NK-92 (cell line): ENCODE results near the gene SPOCK3.

Source experiments
- DNase-seq: peaks from one replicate; lab custom pipeline; 2025; ENCODE audit not compliant: unreplicated experiment; lab: John Stamatoyannopoulos, UW

SPOCK3 gene

DNA sequence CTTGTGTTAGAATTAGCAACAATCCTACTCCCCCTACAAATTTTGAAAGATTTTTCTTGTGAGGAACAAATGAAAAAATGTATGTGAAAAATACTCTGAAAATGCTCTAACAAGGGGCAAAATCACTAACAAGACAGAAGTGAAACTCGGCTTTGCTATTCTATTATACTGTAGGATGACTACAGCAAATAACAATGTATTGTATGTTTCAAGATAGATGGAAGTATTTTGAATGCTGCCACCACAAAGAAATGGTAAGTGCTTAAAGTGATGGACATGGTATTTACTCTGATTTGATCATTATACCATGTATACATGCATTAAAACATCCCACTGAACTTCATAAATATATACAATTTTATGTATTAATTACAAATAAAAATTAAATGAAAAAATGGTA lies 192.8 kb downstream of the SPOCK3 start:
- DNase-seq, result no peak

DNA sequence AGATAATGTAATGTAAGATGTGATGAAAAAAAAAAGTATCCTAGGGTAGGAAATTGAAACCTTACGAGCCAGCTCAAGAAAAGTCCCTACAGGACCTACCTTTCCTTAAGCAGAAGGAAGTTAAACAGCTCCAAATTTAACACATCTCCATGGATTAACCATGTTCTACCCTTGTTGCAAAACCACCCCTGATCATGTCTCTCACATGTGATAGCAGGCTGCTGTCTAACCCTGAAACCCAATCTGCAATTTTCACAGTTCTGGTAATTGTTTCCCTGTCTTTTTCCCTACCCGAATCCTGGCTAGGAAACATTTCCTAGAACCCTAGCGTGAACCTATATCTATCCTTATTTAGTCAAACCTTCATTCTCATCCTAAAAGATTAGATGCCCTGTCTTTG lies 198.9 kb downstream of the SPOCK3 start:
- no peak for DNase-seq

DNA sequence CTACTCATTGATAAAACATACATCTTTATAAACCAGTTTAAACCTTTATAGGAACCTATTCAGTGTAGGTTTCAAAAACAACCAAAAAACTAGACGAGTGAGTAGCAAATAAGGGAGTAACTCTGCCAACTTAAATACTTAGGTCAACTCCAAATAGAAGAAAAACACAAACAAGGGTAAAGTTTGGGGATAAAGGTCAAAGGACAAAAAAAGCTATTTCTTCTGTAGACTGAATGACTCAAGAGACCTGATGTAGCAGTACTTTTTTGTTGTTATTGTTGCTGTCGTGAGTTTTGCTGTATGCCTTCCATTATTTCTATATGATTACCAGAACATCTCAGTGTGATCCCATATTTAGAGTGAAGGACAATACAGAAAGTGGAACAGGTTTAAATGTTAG lies 199.3 kb downstream of the SPOCK3 start:
- DNase-seq, result no peak

DNA sequence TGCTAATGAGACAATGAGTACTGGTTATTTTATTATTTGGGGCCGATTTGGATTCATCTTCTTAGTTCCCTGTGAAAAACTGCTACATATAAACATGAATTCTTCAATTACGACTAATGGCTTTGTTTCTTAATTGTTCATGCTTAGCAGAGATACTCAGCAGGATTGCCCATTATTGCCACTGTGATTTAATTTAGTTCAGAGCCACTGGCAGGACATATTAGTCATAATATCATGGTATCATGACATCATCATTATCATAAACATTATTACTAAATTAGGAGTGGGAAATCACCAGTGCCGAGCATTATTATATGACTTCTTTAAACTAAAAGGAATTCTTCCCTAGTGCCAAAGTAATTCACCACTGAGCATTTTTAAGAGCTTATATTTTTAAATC lies 201.4 kb downstream of the SPOCK3 start:
- DNase-seq, result no peak

DNA sequence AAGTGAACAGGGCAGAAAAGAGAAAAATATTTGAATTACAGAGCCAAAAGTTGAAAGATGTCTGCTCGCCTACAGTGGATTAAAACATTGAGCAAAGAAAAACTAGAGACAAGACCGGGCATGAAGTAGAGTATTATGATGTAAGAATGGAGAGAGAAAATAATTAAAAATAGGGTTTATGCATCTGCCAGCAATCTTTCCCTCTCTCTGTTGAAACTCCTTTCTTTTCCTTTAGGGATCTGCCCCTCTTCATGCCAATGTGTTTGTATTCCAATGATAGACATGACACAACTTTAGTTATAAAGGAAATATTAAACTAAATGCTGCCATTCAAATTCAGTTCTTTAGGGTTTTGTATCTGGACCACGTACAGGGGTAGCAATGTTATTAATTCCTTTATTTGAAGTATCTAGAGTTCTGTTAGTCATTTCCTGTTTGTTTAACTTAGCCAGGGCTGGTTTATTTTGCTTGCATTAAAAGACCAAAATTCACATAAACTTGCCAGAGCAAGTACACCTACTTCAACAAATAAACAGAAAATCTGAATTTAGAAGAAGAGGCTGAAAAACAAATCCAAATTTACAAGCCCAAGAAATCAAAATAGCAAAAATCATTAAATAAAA lies 202.6 kb downstream of the SPOCK3 start:
- DNase-seq, result no peak

DNA sequence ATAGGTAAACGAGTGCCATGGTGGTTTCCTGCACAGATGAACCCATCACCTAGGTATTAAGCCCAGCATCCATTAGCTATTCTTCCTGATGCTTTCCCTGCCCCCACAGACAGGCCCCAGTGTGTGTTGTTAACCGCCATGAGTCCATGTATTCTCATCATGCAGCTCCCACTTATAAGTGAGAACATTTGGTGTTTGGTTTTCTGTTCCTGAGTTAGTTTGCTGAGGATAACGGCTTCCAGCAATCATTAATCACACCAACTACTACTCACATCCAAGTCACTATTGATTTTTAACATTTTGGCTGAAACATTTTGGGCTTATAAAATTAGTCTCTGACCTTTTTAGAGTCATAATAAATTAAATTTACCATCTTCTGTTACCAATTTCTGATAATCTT lies 205.3 kb downstream of the SPOCK3 start:
- DNase-seq, result no peak

DNA sequence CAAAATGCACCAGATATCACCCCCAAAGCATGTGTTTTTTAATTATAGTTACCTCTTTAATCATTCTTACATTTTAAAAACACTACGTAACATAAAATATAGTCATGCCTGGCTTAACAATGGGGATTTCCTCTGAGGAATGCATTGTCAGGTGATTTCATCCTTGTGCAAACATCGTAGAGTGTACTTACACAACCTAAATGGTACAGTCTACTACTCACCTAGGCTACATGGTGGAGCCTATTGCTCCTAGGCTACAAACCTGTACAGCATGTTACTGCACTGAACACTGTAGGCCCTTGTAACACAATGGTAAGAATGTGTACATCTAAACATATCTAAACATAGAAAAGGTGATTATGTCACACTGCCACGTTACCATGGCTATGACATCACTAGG lies 208.6 kb downstream of the SPOCK3 start:
- no peak for DNase-seq

DNA sequence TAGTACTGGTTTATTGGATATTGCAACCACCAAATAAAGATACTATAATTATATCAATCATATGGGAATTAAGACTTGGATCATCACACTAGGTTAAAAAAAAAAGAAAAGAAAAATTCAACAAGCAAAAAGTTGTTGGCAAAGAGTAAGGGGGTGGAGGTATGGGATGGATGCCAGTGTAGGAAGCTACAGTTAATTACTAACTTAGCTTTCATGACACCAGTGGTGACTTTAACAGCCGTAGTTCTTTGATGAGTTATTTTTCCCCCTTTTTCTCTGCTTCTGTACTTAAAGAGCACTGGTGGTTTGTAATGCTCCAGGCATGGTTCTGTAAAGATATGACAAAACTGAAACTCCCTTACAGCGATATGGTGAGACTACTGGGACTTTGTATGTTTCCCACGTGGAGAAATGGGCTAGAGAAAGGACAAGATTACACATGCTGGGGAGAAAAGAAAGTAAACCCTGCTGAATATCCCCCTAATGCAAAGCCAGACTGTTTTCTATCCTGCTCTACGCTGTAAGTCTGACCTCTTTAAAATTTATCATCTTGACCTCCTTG lies 210.8 kb downstream of the SPOCK3 start:
- DNase-seq, result no peak

DNA sequence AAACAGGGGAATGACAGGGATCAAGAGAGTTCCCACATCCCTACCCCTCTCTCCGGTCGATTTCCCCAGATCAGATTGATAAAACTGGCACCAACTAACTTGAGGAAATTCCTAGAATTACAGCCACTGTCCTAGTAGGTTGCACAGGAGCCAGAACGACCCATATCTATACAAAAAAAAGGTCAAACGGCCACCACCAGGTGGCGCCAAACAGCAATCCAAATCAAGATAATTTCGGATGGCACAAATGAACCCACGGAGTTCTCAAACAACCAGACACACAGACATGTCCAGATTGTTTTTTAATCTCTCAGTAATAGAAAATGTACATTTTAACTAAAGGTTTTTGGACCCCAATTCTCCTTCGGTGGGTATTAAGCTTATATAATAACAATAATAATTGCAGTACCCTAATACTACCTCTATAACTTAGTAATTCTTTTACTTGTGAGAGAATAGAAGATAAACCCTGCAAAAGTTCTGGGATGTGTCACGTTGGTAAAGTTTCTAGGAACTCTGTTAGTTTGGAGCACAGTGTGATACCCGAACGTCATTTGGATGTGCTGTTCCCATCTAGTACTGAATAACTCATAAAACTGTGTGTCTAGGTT lies 212.6 kb downstream of the SPOCK3 start:
- DNase-seq, result no peak

DNA sequence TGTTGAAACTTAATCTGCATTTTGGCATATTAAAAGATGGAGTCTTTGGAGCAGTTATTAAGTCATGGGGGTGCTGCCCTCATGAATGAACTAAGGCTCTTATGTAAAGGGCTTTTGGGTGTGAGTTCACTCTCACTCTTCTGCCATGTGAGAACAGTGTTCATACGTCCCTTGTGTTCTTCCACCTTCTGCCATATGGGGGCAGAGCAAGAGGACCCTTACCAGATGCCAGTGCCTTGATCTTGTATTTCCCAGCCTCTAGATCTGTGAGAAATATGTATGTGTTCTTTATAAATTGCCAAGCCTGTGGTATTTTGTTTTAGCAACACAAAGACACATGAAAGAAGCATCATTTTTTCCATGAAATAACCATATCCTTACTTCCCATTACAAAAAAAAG lies 213.9 kb downstream of the SPOCK3 start:
- no peak for DNase-seq

DNA sequence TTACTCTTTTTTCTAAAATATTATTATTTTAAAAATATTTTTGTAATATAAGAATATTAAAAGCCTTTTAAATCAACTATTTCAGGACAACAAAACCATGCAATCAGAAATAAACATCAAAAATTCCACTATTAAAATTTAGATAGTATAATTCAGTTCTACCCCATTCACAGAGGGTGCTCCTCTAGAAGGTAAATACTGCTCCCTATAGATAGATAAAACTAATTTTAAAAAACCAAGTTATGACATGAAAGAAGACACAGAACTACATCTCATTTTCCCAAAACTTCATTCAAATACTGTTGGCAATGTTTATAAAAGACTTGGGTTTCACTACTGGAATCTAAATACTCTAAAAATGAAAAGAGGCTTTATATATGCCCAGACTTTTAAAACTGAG lies 219.3 kb downstream of the SPOCK3 start:
- DNase-seq, result no peak

DNA sequence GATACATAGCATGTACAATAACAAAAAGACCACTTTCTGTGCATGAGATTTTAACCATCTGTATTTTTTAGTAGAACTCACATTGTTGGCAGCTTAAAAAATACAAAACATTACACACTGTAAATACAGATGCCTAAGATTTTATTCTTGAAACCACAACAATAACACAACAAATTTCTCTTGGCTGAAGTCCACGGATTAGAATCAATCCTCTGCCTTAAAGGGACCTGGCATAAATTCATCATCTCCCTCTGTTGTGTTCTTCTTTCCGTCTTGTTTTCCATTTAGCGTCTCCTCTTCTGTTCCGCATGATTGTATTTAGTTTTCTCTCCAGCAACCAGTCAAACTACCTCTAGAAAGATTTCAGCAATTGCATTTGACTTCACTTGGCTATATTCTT lies 231.0 kb downstream of the SPOCK3 start:
- DNase-seq, result no peak

DNA sequence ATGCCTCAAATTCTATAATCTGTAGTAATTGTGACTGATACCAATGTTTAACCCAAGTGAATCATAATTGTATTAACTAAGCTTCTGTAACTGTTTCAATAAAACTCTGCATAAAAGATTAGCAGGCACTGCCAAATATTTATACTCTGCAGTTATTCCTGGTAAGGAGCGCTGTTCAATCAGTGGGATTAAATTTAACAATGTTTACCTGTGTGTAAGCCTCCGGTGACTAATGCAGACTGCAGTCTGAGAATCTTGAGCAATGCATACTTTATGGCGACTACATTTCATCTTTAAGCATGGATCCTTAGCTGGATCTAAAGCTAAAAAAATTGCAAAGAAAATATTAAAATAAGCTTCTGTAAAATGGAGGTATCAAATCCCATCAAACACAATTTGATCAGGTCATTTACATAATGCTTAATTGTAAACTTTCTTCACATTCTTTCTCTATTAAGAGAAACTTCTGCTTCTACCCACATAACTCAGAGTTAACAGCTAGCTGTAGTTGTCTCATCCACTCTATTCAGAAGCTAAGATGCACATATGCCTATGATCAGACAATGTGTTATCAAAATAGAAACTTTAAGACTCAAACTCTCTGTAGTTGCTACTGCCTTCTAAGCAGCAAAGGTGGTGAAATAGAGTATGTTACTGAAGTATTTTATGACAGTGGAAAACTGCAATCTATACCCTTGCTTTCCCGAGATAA lies 234.0 kb downstream of the SPOCK3 start:
- no peak for DNase-seq

DNA sequence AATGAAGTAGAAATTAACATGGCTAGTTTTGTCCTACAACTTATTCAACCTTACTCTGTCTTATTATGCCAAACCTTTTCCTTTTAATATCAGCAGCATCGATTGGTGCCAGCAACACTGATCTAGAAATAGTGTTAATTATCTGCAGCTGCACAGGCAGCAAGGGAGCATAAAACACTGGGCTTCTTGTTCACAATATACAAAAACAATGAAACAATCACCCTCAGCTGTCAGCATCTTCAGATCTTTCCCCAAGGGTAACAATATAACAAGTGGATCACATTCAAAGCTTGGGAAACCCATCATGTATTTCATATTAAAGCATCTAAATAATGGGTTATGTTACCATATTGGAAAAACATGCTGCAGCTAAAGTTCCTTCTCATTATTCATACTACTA lies 238.1 kb downstream of the SPOCK3 start:
- DNase-seq, result no peak

DNA sequence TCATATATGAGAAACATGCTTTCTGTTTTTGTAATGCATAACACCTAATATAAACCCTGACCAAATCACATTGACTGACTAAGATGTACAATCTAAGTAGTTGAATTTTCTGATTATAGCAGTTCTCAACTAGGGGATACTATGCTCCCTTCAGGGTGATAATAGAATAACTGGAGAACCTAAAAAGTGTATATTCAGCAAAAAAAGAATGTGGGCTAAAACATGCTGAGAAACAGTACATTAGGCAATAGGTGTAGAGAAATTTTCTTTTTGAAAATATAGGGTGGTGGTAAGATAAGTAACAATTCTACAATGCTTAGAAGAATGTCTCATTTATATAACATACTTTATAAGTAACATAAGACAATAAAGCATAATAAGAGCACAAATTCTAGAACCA lies 239.6 kb downstream of the SPOCK3 start:
- no peak for DNase-seq

DNA sequence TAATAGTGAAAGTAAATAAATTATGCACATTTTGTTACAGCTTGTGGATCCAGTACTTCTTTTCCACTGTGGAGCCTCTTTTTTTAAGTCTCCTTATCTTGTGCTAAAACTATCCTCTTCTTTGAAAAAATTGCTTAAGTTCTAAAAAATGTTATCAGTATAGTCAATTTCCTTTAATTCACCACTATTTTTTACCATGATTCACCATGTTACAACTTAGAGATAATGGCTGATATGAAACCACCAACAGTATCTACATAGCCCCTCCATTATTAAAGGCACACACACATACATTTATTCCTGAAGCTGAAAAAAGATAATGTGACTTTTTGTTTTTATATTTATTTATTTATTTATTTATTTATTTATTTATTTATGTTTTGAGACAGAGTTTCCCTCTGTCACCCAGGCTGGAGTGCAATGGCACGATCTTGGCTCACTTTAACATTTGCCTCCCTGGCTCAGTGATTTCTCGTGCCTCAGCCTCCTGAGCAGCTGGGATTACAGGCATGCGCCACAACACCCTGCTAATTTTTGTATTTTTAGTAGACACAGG lies 243.2 kb downstream of the SPOCK3 start:
- no peak for DNase-seq

DNA sequence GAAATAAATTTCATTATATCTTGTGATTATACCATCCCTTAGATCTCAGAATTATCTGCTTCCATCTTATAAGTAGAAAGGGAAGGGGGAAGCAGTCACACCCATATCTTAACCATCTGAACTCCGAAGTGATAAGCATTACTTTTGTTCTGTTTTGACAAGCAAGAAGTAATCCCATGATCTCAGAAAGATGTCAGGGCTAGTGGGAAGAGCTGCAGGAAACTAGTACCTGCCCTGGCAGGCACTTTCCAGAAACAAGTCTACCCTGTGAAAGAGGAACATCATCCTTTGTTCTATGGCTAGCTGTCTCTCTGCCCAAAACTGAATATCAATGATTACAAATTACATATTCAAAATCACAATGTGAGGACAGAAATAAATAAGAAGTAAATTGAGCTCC lies 244.4 kb downstream of the SPOCK3 start:
- no peak for DNase-seq

DNA sequence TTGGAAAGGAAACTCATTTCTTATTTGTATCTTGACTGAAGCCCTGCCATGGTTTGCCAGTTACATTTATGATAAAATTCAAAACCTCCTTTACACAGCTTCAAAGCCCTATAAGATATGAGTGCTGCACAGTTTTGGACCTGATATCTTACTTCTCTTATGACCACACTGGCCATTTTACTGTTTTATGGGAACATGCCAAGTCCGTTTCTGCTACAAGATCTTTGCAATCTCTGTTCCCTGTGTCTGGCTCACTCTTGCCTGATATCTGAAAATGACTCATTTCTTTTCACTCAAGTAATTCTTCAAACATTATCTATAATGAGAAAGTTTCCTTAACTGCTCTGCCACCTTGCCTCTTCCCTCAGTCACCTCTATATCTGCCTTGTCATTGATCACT lies 247.3 kb downstream of the SPOCK3 start:
- DNase-seq, result no peak

DNA sequence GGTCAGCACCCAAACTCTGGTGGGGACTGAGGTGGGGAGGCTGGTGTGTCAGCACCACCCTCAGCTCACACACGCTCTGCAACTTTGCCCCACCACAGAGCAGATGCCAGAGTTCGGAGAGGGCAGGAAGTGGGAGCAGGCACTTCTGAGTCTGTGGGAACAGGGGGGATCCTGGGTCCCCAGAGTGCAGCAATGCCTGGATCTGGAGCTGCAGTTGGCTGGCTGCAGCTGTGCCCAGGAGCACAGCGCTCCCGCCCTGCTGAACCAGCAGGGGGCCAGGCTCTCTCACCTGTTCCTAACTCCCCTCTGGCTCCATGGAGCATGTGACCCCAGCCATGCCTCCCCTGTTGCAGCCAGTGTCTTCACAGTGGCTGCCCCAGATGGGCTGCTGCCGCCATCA lies 252.4 kb downstream of the SPOCK3 start:
- DNase-seq, result no peak

DNA sequence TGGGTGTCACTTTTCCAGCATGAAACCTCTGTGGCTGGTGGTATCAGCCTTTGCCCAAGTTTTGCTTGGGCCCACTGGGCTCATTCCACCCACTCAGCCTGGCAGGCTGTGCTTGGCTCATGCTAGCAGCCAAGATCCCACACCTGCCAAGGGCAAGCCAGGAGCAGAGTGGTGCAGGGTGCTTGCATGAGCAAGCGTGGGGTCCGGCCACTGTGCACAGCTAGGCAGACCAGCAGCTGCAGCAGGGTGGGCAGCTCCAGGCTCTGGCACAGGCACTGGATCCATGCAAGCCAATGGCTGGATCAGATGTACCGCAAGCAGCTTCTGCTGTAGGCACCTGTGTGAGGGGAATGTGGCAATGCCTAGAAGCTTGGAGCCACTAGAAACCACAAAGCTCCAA lies 253.9 kb downstream of the SPOCK3 start:
- no peak for DNase-seq

DNA sequence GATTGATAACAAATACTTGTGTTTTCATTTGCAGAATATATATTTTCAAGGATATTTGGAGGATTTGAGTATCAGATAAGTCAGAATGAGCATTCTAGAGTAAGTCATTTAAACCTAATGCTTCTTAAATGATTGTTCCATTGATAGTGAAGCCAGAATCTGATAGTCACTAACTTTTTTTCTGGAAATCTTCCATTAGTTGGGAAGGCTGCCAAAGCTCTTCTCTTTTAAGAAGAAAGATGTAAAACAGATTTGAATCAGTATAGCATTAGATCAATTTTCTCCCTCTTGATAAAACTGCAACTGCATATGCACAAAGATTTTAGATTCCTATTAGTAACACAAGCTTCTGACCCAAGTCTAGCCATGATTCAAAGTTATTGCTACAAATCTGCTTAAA lies 256.7 kb downstream of the SPOCK3 start:
- no peak for DNase-seq

DNA sequence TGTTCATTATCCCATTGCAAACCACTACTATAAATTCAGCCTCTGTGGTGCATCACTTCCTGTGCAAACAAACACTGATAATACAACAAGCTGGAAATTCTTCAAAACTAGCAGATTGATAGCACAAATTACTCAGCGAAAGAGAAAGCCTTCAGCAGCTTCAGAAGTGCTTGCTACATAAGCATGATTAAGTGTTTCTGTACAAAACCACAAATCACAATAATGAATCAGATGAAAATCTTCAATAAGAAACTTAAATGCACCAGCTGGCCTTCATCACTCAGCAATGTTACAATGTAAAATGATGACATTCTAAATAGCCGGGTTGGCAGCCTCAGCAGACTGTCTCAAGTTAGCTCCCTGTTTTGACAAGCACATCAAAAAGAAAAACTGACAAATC lies 262.2 kb downstream of the SPOCK3 start:
- DNase-seq, result no peak
